Nephron (organoid): ENCODE data around the gene TUFM.
A peak's percentile ranks its signal among the peaks of the same experiment; 100 is the strongest.

Experiments used
- H3K27ac Mint-ChIP-seq, 3 experiments: 2 replicates each; pipeline ENCODE4 v1.8.0; 2020; ENCODE audit warnings: mixed read lengths in 3 of 3, mild to moderate bottlenecking in 2 of 3, moderate library complexity in 1 of 3
- H3K27me3 Mint-ChIP-seq: 2 replicates; pipeline ENCODE4 v1.8.0; 2021; ENCODE audit warnings: low read depth, mild to moderate bottlenecking, moderate library complexity, mixed read lengths
- H3K36me3 Mint-ChIP-seq: 2 replicates; pipeline ENCODE4 v1.8.0; 2020; ENCODE audit warnings: low read depth, mixed read lengths
- H3K4me1 Mint-ChIP-seq: 2 replicates; pipeline ENCODE4 v1.8.0; 2020; ENCODE audit warnings: mixed read lengths
- H3K4me3 Mint-ChIP-seq, 3 experiments: 2 replicates each; pipeline ENCODE4 v1.8.0; 2020; ENCODE audit warnings: mild to moderate bottlenecking in 3 of 3, mixed read lengths in 3 of 3, moderate library complexity in 2 of 3
- H3K9me3 Mint-ChIP-seq: 2 replicates; pipeline ENCODE4 v1.8.0; 2020; ENCODE audit warnings: mixed read lengths
- TF ChIP-seq, protein P1 (sequence below), 3 experiments: fragments of 200-600 bp; sonication (generic); IDR thresholded peaks; one replicate each; pipeline ENCODE4 v1.5.0; 2021; ENCODE audit warnings: antibody characterized with exemption in 3 of 3; ENCODE audit not compliant: unreplicated experiment in 3 of 3

TUFM gene

GRCh38 chr16:28865001-28865688, 19.0 kb upstream of the TUFM start:
- Mint-ChIP-seq H3K9me3 (no peaks in the 10 kb centered on the region), H3K4me1 (peaks cover 18% of the 10 kb centered on the region), H3K27me3 (no peaks in the 10 kb centered on the region), H3K27ac (peak overlapping the region; percentile 99 to 100 (median 100)), H3K36me3 (peaks cover 24% of the 10 kb centered on the region), H3K4me3 (peak overlapping the region; percentile 99 to 100 (median 100))
- TF ChIP-seq, protein P1, sequence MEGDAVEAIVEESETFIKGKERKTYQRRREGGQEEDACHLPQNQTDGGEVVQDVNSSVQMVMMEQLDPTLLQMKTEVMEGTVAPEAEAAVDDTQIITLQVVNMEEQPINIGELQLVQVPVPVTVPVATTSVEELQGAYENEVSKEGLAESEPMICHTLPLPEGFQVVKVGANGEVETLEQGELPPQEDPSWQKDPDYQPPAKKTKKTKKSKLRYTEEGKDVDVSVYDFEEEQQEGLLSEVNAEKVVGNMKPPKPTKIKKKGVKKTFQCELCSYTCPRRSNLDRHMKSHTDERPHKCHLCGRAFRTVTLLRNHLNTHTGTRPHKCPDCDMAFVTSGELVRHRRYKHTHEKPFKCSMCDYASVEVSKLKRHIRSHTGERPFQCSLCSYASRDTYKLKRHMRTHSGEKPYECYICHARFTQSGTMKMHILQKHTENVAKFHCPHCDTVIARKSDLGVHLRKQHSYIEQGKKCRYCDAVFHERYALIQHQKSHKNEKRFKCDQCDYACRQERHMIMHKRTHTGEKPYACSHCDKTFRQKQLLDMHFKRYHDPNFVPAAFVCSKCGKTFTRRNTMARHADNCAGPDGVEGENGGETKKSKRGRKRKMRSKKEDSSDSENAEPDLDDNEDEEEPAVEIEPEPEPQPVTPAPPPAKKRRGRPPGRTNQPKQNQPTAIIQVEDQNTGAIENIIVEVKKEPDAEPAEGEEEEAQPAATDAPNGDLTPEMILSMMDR (IDR thresholded peaks at IDR 0.05; ENCODE audit: unreplicated experiment in 3 of 3), result no peak

GRCh38 chr16:28863929-28864793, 18.0 kb upstream of the TUFM start:
- Mint-ChIP-seq H3K36me3 (peaks cover 14% of the 10 kb centered on the region), H3K27me3 (no peaks in the 10 kb centered on the region), H3K4me1 (peaks cover 18% of the 10 kb centered on the region), H3K9me3 (no peaks in the 10 kb centered on the region), H3K4me3 (peak overlapping the region; percentile 99 to 100 (median 100)), H3K27ac (peak overlapping the region; percentile 99 to 100 (median 100))
- TF ChIP-seq, protein P1 (IDR thresholded peaks at IDR 0.05; ENCODE audit: unreplicated experiment in 3 of 3), result no peak

DNA sequence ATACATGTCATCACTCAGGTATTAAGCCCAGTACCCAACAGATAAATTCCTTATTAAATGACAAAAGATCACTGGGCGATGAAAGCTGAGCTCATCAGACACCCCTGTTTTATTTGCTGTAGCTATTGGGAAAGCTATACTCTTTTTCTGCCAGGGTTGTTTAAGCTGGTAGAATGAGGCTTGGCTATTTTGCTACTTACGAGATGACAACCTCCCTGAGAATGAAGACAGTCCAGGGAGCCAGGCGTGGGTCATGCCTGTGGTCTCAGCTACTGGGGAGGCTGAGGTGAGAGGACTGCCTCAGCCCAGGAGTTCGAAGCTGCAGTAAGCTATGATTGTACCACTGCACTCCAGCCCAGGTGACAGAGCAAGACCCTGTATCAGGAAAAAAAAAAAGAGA, 13.2 kb upstream of the TUFM start:
- H3K27me3 Mint-ChIP-seq, result no peaks in the 10 kb centered on the region
- TF ChIP-seq, protein P1 (IDR thresholded peaks at IDR 0.05; ENCODE audit: unreplicated experiment in 3 of 3), result no peak
- H3K36me3 Mint-ChIP-seq, result no peaks in the 10 kb centered on the region
- no peaks in the 10 kb centered on the region for H3K9me3 Mint-ChIP-seq
- no peak overlapping the region for H3K27ac Mint-ChIP-seq
- peak overlapping the region in 1 of 3 experiments; percentile 26 for H3K4me3 Mint-ChIP-seq
- peaks cover 4% of the 10 kb centered on the region for H3K4me1 Mint-ChIP-seq

DNA sequence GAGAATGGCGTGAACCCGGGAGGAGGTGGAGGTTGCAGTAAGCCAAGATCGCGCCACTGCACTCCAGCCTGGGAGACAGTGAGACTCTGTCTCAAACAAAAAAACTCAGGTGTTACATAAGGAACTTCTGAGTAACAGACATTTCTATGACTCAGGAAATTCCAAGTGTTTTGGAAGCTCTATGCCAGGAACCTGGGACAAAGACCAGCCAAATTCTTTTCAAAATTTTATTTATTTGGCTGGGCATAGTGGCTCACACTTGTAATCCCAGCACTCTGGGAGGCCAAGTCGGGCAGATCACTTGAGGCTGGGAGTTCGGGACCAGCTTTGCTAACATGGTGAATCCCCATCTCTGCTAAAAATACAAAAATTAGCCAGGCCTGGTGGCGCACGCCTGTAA, 12.3 kb upstream of the TUFM start:
- Mint-ChIP-seq H3K27ac (no peak overlapping the region), H3K36me3 (no peaks in the 10 kb centered on the region), H3K27me3 (no peaks in the 10 kb centered on the region), H3K4me1 (no peaks in the 10 kb centered on the region), H3K4me3 (no peak overlapping the region), H3K9me3 (no peaks in the 10 kb centered on the region)
- TF ChIP-seq, protein P1 (IDR thresholded peaks at IDR 0.05; ENCODE audit: unreplicated experiment in 3 of 3), result no peak

DNA sequence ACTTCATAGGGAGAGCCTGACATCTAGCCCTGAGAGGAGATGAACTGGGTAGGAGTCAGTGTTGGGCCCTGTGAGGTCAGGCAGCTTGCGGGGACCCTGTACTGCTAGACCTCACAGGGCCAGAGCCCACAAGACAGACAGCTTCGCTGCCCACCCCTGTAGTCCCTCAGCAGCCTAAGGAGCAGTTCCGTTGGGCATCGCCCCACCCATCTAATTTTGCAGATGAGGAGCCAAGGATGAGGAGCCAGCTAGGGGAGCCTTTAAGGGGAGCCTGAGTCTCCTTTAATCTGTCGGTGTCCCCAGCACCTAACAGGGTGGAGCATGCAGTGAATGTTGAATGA, 755 bp upstream of the TUFM start:
- peak overlapping the region; percentile 95 to 98 (median 98) for H3K4me3 Mint-ChIP-seq
- no peaks in the 10 kb centered on the region for H3K27me3 Mint-ChIP-seq
- TF ChIP-seq, protein P1 (IDR thresholded peaks at IDR 0.05; ENCODE audit: unreplicated experiment in 3 of 3), result no peak
- peak overlapping the region; percentile 82 to 96 (median 89) for H3K27ac Mint-ChIP-seq
- peaks cover 24% of the 10 kb centered on the region for H3K36me3 Mint-ChIP-seq
- H3K4me1 Mint-ChIP-seq, result peaks cover 19% of the 10 kb centered on the region
- no peaks in the 10 kb centered on the region for H3K9me3 Mint-ChIP-seq
